WTC11 (cell line): ENCODE results near the gene RABGAP1. TPM values are rescaled to one million over a fixed set of nuclear protein-coding genes. Genes with fewer than 3 reads are reported as not detected.

Experiments
- ATAC-seq: fragments of 200-7000 bp; cut with Tn5 transposase; 2 replicates; pipeline ENCODE4 v1.10.0; 2021; ENCODE audit warnings: mild to moderate bottlenecking, moderate library complexity
- CTCF ChIA-PET: fragments of 300-600 bp; sonication (Branson Sonifier 250); formaldehyde crosslinking; loops from one replicate; lab custom pipeline; 2021; ENCODE audit warnings: antibody characterized with exemption; lab: Charles Lee
- POLR2A ChIA-PET: fragments of 350-600 bp; sonication (Branson Sonifier 250); formaldehyde crosslinking; loops from one replicate; lab custom pipeline; 2021; ENCODE audit warnings: antibody characterized with exemption; lab: Charles Lee
- DNase-seq: peaks from one replicate; pipeline ENCODE4 v3.0.0; 2021; ENCODE audit warnings: low spot score
- H3K27ac Mint-ChIP-seq: 2 replicates; pipeline ENCODE4 v1.8.0; 2021; ENCODE audit warnings: mixed read lengths
- H3K27me3 Mint-ChIP-seq: 2 replicates; pipeline ENCODE4 v1.8.0; 2021; ENCODE audit warnings: low read depth, mild to moderate bottlenecking, moderate library complexity, mixed read lengths
- H3K36me3 Mint-ChIP-seq: 2 replicates; pipeline ENCODE4 v1.8.0; 2021; ENCODE audit warnings: mixed read lengths
- H3K4me1 Mint-ChIP-seq: 2 replicates; pipeline ENCODE4 v1.8.0; 2022; ENCODE audit warnings: mixed read lengths
- H3K4me3 Mint-ChIP-seq: 2 replicates; pipeline ENCODE4 v1.8.0; 2021; ENCODE audit warnings: mild to moderate bottlenecking, moderate library complexity, mixed read lengths
- H3K9me3 Mint-ChIP-seq: 2 replicates; pipeline ENCODE4 v1.8.0; 2021; ENCODE audit warnings: mixed read lengths
- ARID4B ChIP-seq: sonication (generic); formaldehyde crosslinking; IDR thresholded peaks from 2 replicates; pipeline ENCODE4 v1.8.0; 2023; ENCODE audit warnings: missing genetic modification reagents, mild to moderate bottlenecking, borderline replicate concordance
- ELF4 ChIP-seq: sonication (generic); formaldehyde crosslinking; IDR thresholded peaks from 2 replicates; pipeline ENCODE4 v1.8.1; 2022; ENCODE audit warnings: low read depth, mild to moderate bottlenecking, moderate library complexity, missing genetic modification reagents
- EMX1 ChIP-seq: fragments of 250-450 bp; sonication (Bioruptor Pico); IDR thresholded peaks from 2 replicates; pipeline ENCODE4 v1.8.0; 2021; ENCODE audit warnings: mild to moderate bottlenecking
- ESRRA ChIP-seq: sonication (generic); formaldehyde crosslinking; IDR thresholded peaks from 2 replicates; pipeline ENCODE4 v1.8.1; 2022; ENCODE audit warnings: mild to moderate bottlenecking, missing genetic modification reagents, borderline replicate concordance
- FOXJ3 ChIP-seq: sonication (generic); formaldehyde crosslinking; IDR thresholded peaks from 2 replicates; pipeline ENCODE4 v1.9.0; 2021; ENCODE audit warnings: missing genetic modification reagents, mild to moderate bottlenecking, borderline replicate concordance
- FOXP1 ChIP-seq: sonication (generic); formaldehyde crosslinking; IDR thresholded peaks from 2 replicates; pipeline ENCODE4 v1.8.0; 2022; ENCODE audit warnings: missing genetic modification reagents, mild to moderate bottlenecking, moderate library complexity, borderline replicate concordance
- NFATC4 ChIP-seq: fragments of 250-450 bp; sonication (Bioruptor Pico); IDR thresholded peaks from 2 replicates; pipeline ENCODE4 v1.9.0; 2021; ENCODE audit warnings: mild to moderate bottlenecking
- NR3C1 ChIP-seq: sonication (generic); formaldehyde crosslinking; conservative IDR thresholded peaks from 2 replicates; pipeline ENCODE4 v1.8.1; 2023; ENCODE audit warnings: low read depth, mild to moderate bottlenecking, missing genetic modification reagents
- OVOL2 ChIP-seq: fragments of 250-450 bp; sonication (Bioruptor Pico); IDR thresholded peaks from 2 replicates; pipeline ENCODE4 v1.9.0; 2021; ENCODE audit warnings: mild to moderate bottlenecking, borderline replicate concordance
- PRRX2 ChIP-seq: fragments of 250-450 bp; sonication (Bioruptor Pico); IDR thresholded peaks from 2 replicates; pipeline ENCODE4 v1.8.0; 2021; ENCODE audit warnings: mild to moderate bottlenecking
- RELA ChIP-seq: sonication (generic); formaldehyde crosslinking; IDR thresholded peaks from 2 replicates; pipeline ENCODE4 v1.8.1; 2022; ENCODE audit warnings: missing genetic modification reagents, mild to moderate bottlenecking, borderline replicate concordance
- TP53 ChIP-seq: sonication (generic); formaldehyde crosslinking; IDR thresholded peaks from 2 replicates; pipeline ENCODE4 v1.8.1; 2023; ENCODE audit warnings: mild to moderate bottlenecking, missing genetic modification reagents
- ZNF232 ChIP-seq: sonication (generic); formaldehyde crosslinking; IDR thresholded peaks from 2 replicates; pipeline ENCODE4 v1.8.0; 2022; ENCODE audit warnings: mild to moderate bottlenecking, missing genetic modification reagents
- ZNF263 ChIP-seq: sonication (generic); formaldehyde crosslinking; IDR thresholded peaks from 2 replicates; pipeline ENCODE4 v1.8.1; 2022; ENCODE audit warnings: low read depth, mild to moderate bottlenecking, moderate library complexity, missing genetic modification reagents
- total RNA-seq: library from RNA; stranded (reverse); gene quantifications from 3 replicates; pipeline ENCODE4 v1.2.3, GENCODE V29; 2021
- TF ChIP-seq, protein P1 (sequence below): fragments of 250-450 bp; sonication (Bioruptor Pico); IDR thresholded peaks from 2 replicates; pipeline ENCODE4 v1.9.0; 2021; ENCODE audit warnings: mild to moderate bottlenecking
- TF ChIP-seq, protein P2 (sequence below): fragments of 250-450 bp; sonication (Bioruptor Pico); IDR thresholded peaks from 2 replicates; pipeline ENCODE4 v1.9.0; 2021; ENCODE audit warnings: mild to moderate bottlenecking, borderline replicate concordance
- TF ChIP-seq, protein P3 (sequence below): sonication (generic); formaldehyde crosslinking; IDR thresholded peaks from 2 replicates; pipeline ENCODE4 v1.8.0; 2022; ENCODE audit warnings: mild to moderate bottlenecking, missing genetic modification reagents
- TF ChIP-seq, protein P4 (sequence below): sonication (generic); formaldehyde crosslinking; IDR thresholded peaks from 2 replicates; pipeline ENCODE4 v1.8.1; 2022; ENCODE audit warnings: low read depth, mild to moderate bottlenecking, moderate library complexity, missing genetic modification reagents, borderline replicate concordance
- TF ChIP-seq, protein P5 (sequence below): fragments of 250-450 bp; sonication (Bioruptor Pico); IDR thresholded peaks from 2 replicates; pipeline ENCODE4 v1.8.0; 2021; ENCODE audit warnings: mild to moderate bottlenecking
- TF ChIP-seq, protein P6 (sequence below): sonication (generic); formaldehyde crosslinking; IDR thresholded peaks from 2 replicates; pipeline ENCODE4 v1.8.1; 2023; ENCODE audit warnings: mild to moderate bottlenecking, missing genetic modification reagents

Gene RABGAP1
- total RNA-seq, 1 experiment from 2014 or later = 38.1 TPM

GRCh38 chr9:123098096-123098459 lies 157.3 kb downstream of the RABGAP1 start:
- no peak for TF ChIP-seq NR3C1 (CRISPR knock-in tag)
- no peak for TF ChIP-seq OVOL2 (CRISPR knock-in tag)
- TF ChIP-seq ESRRA (CRISPR knock-in tag) = no peak
- no peak for TF ChIP-seq TP53
- no peak for TF ChIP-seq PRRX2 (CRISPR knock-in tag)
- TF ChIP-seq FOXP1 (CRISPR knock-in tag) = no peak
- TF ChIP-seq, protein P1, sequence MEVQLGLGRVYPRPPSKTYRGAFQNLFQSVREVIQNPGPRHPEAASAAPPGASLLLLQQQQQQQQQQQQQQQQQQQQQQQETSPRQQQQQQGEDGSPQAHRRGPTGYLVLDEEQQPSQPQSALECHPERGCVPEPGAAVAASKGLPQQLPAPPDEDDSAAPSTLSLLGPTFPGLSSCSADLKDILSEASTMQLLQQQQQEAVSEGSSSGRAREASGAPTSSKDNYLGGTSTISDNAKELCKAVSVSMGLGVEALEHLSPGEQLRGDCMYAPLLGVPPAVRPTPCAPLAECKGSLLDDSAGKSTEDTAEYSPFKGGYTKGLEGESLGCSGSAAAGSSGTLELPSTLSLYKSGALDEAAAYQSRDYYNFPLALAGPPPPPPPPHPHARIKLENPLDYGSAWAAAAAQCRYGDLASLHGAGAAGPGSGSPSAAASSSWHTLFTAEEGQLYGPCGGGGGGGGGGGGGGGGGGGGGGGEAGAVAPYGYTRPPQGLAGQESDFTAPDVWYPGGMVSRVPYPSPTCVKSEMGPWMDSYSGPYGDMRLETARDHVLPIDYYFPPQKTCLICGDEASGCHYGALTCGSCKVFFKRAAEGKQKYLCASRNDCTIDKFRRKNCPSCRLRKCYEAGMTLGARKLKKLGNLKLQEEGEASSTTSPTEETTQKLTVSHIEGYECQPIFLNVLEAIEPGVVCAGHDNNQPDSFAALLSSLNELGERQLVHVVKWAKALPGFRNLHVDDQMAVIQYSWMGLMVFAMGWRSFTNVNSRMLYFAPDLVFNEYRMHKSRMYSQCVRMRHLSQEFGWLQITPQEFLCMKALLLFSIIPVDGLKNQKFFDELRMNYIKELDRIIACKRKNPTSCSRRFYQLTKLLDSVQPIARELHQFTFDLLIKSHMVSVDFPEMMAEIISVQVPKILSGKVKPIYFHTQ (CRISPR knock-in tag) = no peak
- TF ChIP-seq ZNF263 (CRISPR knock-in tag) = no peak
- no peak for TF ChIP-seq ZNF232 (CRISPR knock-in tag)
- no peak for TF ChIP-seq FOXJ3
- no peak for TF ChIP-seq NFATC4 (CRISPR knock-in tag)
- TF ChIP-seq, all 79 proteins: peak for 0
- Mint-ChIP-seq H3K9me3 (no peaks in the 10 kb centered on the region), H3K27ac (peak overlapping the region; percentile 97), H3K27me3 (no peaks in the 10 kb centered on the region), H3K4me1 (peaks cover 53% of the 10 kb centered on the region), H3K36me3 (peaks cover 48% of the 10 kb centered on the region), H3K4me3 (no peak overlapping the region)
- DNase-seq = peak; percentile 36
- ChIA-PET CTCF (interaction anchor here (0.5 to 2.9 kb wide), 7 partner anchors 9 to 256 kb away, joined by 3 to 16 read pairs (median 4); no protein-coding TSS in a partner anchor), POLR2A (interaction anchor here (1.0 kb wide), 1 partner anchor 185 kb away, joined by 3 read pairs; the partner anchor contains the start of gene ZBTB6)
- ATAC-seq = peak; percentile 75

DNA sequence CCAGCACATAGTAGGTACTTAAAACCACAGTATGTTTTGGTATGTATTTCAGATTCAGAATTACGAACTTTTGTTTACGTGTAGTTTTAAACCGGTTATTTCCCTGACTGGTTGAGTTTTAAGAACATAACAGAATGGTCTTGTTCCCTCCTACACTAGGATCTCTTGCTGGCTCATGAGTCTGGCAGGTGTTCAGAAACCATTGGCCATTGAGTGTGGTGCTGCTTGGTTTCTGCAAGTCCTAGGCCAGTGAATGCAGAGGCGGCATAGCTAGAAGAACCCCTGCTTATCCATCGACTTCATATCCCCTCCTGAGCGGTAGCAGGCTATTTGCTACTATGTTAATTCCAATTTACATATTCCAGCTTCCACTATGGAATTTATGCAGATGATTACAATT lies 158.2 kb downstream of the RABGAP1 start:
- H3K4me1 Mint-ChIP-seq = peaks cover 51% of the 10 kb centered on the region
- no peaks in the 10 kb centered on the region for H3K27me3 Mint-ChIP-seq
- POLR2A ChIA-PET = no interaction called here
- ATAC-seq (no peak), DNase-seq (no peak)
- no peak overlapping the region for H3K4me3 Mint-ChIP-seq
- CTCF ChIA-PET = interaction anchor here (1.1 to 2.9 kb wide), 3 partner anchors 126 to 251 kb away, joined by 3 to 16 read pairs (median 8); no protein-coding TSS in a partner anchor
- peaks cover 43% of the 10 kb centered on the region for H3K36me3 Mint-ChIP-seq
- peak overlapping the region; percentile 95 for H3K27ac Mint-ChIP-seq
- no peaks in the 10 kb centered on the region for H3K9me3 Mint-ChIP-seq
- TF ChIP-seq ARID4B (CRISPR knock-in tag) = no peak
- no peak for TF ChIP-seq ELF4 (CRISPR knock-in tag)
- no peak for TF ChIP-seq ZNF263 (CRISPR knock-in tag)
- TF ChIP-seq, protein P2, sequence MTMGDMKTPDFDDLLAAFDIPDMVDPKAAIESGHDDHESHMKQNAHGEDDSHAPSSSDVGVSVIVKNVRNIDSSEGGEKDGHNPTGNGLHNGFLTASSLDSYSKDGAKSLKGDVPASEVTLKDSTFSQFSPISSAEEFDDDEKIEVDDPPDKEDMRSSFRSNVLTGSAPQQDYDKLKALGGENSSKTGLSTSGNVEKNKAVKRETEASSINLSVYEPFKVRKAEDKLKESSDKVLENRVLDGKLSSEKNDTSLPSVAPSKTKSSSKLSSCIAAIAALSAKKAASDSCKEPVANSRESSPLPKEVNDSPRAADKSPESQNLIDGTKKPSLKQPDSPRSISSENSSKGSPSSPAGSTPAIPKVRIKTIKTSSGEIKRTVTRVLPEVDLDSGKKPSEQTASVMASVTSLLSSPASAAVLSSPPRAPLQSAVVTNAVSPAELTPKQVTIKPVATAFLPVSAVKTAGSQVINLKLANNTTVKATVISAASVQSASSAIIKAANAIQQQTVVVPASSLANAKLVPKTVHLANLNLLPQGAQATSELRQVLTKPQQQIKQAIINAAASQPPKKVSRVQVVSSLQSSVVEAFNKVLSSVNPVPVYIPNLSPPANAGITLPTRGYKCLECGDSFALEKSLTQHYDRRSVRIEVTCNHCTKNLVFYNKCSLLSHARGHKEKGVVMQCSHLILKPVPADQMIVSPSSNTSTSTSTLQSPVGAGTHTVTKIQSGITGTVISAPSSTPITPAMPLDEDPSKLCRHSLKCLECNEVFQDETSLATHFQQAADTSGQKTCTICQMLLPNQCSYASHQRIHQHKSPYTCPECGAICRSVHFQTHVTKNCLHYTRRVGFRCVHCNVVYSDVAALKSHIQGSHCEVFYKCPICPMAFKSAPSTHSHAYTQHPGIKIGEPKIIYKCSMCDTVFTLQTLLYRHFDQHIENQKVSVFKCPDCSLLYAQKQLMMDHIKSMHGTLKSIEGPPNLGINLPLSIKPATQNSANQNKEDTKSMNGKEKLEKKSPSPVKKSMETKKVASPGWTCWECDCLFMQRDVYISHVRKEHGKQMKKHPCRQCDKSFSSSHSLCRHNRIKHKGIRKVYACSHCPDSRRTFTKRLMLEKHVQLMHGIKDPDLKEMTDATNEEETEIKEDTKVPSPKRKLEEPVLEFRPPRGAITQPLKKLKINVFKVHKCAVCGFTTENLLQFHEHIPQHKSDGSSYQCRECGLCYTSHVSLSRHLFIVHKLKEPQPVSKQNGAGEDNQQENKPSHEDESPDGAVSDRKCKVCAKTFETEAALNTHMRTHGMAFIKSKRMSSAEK (CRISPR knock-in tag) = no peak
- TF ChIP-seq RELA (CRISPR knock-in tag) = no peak
- TF ChIP-seq, protein P3, sequence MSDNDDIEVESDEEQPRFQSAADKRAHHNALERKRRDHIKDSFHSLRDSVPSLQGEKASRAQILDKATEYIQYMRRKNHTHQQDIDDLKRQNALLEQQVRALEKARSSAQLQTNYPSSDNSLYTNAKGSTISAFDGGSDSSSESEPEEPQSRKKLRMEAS (CRISPR knock-in tag) = no peak
- TF ChIP-seq, protein P4, sequence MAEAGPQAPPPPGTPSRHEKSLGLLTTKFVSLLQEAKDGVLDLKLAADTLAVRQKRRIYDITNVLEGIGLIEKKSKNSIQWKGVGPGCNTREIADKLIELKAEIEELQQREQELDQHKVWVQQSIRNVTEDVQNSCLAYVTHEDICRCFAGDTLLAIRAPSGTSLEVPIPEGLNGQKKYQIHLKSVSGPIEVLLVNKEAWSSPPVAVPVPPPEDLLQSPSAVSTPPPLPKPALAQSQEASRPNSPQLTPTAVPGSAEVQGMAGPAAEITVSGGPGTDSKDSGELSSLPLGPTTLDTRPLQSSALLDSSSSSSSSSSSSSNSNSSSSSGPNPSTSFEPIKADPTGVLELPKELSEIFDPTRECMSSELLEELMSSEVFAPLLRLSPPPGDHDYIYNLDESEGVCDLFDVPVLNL (CRISPR knock-in tag) = no peak
- no peak for TF ChIP-seq EMX1
- TF ChIP-seq, protein P5, sequence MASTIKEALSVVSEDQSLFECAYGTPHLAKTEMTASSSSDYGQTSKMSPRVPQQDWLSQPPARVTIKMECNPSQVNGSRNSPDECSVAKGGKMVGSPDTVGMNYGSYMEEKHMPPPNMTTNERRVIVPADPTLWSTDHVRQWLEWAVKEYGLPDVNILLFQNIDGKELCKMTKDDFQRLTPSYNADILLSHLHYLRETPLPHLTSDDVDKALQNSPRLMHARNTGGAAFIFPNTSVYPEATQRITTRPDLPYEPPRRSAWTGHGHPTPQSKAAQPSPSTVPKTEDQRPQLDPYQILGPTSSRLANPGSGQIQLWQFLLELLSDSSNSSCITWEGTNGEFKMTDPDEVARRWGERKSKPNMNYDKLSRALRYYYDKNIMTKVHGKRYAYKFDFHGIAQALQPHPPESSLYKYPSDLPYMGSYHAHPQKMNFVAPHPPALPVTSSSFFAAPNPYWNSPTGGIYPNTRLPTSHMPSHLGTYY (CRISPR knock-in tag) = no peak
- TF ChIP-seq, protein P6, sequence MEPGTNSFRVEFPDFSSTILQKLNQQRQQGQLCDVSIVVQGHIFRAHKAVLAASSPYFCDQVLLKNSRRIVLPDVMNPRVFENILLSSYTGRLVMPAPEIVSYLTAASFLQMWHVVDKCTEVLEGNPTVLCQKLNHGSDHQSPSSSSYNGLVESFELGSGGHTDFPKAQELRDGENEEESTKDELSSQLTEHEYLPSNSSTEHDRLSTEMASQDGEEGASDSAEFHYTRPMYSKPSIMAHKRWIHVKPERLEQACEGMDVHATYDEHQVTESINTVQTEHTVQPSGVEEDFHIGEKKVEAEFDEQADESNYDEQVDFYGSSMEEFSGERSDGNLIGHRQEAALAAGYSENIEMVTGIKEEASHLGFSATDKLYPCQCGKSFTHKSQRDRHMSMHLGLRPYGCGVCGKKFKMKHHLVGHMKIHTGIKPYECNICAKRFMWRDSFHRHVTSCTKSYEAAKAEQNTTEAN = no peak
